ENCODE data around the gene TPCN2. TPM values are rescaled to one million over a fixed set of nuclear protein-coding genes. Genes with fewer than 3 reads are reported as not detected.

Gene TPCN2
- total RNA-seq, 1 donor from 2014 or later: 4.5 TPM

GRCh38 chr11:69099180-69099579 is 50.4 kb downstream of the TPCN2 start:
- H3K4me3 ChIP-seq (ENCODE audit: low read depth, low read length): no peak overlapping the region
- TF ChIP-seq CTCF (IDR thresholded peaks at IDR 0.05; ENCODE audit: insufficient read depth, low read length, severe bottlenecking): no peak
- H3K36me3 ChIP-seq (ENCODE audit: control insufficient read depth, insufficient read depth, low read length): no peaks in the 10 kb centered on the region
- DNase-seq (ENCODE audit: low read depth): no peak
- no peak for FAIRE-seq
- H3K27me3 ChIP-seq (ENCODE audit: control insufficient read depth, insufficient read depth, low read length): no peaks in the 10 kb centered on the region

GRCh38 chr11:69100454-69101114 is 51.9 kb downstream of the TPCN2 start:
- no peak for TF ChIP-seq CTCF (IDR thresholded peaks at IDR 0.05; ENCODE audit: insufficient read depth, low read length, severe bottlenecking)
- Histone ChIP-seq H3K36me3 (ENCODE audit: control insufficient read depth, insufficient read depth, low read length) (no peaks in the 10 kb centered on the region), H3K4me3 (ENCODE audit: low read depth, low read length) (no peak overlapping the region), H3K27me3 (ENCODE audit: control insufficient read depth, insufficient read depth, low read length) (no peaks in the 10 kb centered on the region)
- no peak for DNase-seq (ENCODE audit: low read depth)
- no peak for FAIRE-seq

GRCh38 chr11:69101115-69101791 is 52.5 kb downstream of the TPCN2 start:
- TF ChIP-seq CTCF (IDR thresholded peaks at IDR 0.05; ENCODE audit: insufficient read depth, low read length, severe bottlenecking): peak; percentile 100
- H3K27me3 ChIP-seq (ENCODE audit: control insufficient read depth, insufficient read depth, low read length): no peaks in the 10 kb centered on the region
- no peaks in the 10 kb centered on the region for H3K36me3 ChIP-seq (ENCODE audit: control insufficient read depth, insufficient read depth, low read length)
- FAIRE-seq: peak; percentile 7
- H3K4me3 ChIP-seq (ENCODE audit: low read depth, low read length): no peak overlapping the region
- peak; percentile 62 for DNase-seq (ENCODE audit: low read depth)

GRCh38 chr11:69101792-69102695 is 53.3 kb downstream of the TPCN2 start:
- TF ChIP-seq CTCF (IDR thresholded peaks at IDR 0.05; ENCODE audit: insufficient read depth, low read length, severe bottlenecking): no peak
- no peak for FAIRE-seq
- H3K36me3 ChIP-seq (ENCODE audit: control insufficient read depth, insufficient read depth, low read length): no peaks in the 10 kb centered on the region
- no peak for DNase-seq (ENCODE audit: low read depth)
- H3K4me3 ChIP-seq (ENCODE audit: low read depth, low read length): no peak overlapping the region
- H3K27me3 ChIP-seq (ENCODE audit: control insufficient read depth, insufficient read depth, low read length): no peaks in the 10 kb centered on the region

GRCh38 chr11:69102732-69103615 is 54.2 kb downstream of the TPCN2 start:
- TF ChIP-seq CTCF (IDR thresholded peaks at IDR 0.05; ENCODE audit: insufficient read depth, low read length, severe bottlenecking): peak; percentile 31
- no peak overlapping the region for H3K4me3 ChIP-seq (ENCODE audit: low read depth, low read length)
- DNase-seq (ENCODE audit: low read depth) (no peak), FAIRE-seq (no peak)
- H3K36me3 ChIP-seq (ENCODE audit: control insufficient read depth, insufficient read depth, low read length): no peaks in the 10 kb centered on the region
- peaks cover 3% of the 10 kb centered on the region for H3K27me3 ChIP-seq (ENCODE audit: control insufficient read depth, insufficient read depth, low read length)

Measured in bronchial epithelial cell (primary cell).